H1 (cell line): ENCODE measurements around the gene ISG15. TPM values are rescaled to one million over a fixed set of nuclear protein-coding genes. Genes with fewer than 3 reads are reported as not detected.

Source experiments
- CTCF ChIA-PET: fragments of 300-600 bp; sonication (Branson Sonifier 250); formaldehyde crosslinking; loops from one replicate; lab custom pipeline; 2021; ENCODE audit not compliant: partially characterized antibody; lab: Charles Lee
- POLR2A ChIA-PET: fragments of 300-600 bp; sonication (Branson Sonifier 250); formaldehyde crosslinking; loops from one replicate; lab custom pipeline; 2021; ENCODE audit warnings: inconsistent platforms; ENCODE audit not compliant: partially characterized antibody; lab: Charles Lee
- DNase-seq, 2 experiments: peaks; one replicate each; pipeline versions ENCODE4 v3.0.0 to v3.0.0-alpha.2; 2010 to 2022; ENCODE audit warnings: low spot score in 2 of 2, low read depth in 1 of 2, mixed read lengths in 1 of 2
- FAIRE-seq: peaks from 2 replicates; lab custom pipeline; 2011; peaks lifted over from hg19 to GRCh38; lab: Jason Lieb, UNC
- H2AFZ ChIP-seq: 2 replicates; pipeline ENCODE4 v1.8.1; 2012; ENCODE audit warnings: low read length, inconsistent platforms
- H2AK5ac ChIP-seq: 2 replicates; pipeline ENCODE4 v1.6.1; 2013; ENCODE audit warnings: low read depth, low read length
- H2BK120ac ChIP-seq: replicated peaks from 2 replicates; pipeline ENCODE3; 2013; ENCODE audit warnings: low read depth, low read length, inconsistent platforms
- H2BK12ac ChIP-seq: 2 replicates; pipeline ENCODE4 v1.6.1; 2013; ENCODE audit warnings: low read depth, low read length
- H2BK15ac ChIP-seq: 2 replicates; pipeline ENCODE4 v1.6.1; 2013; ENCODE audit warnings: low read length
- H2BK20ac ChIP-seq: 2 replicates; pipeline ENCODE4 v1.6.1; 2013; ENCODE audit warnings: low read length
- H2BK5ac ChIP-seq: 2 replicates; pipeline ENCODE4 v1.6.1; 2013; ENCODE audit warnings: low read depth, low read length
- H3K14ac ChIP-seq: 2 replicates; pipeline ENCODE4 v1.6.1; 2013; ENCODE audit warnings: inconsistent platforms; ENCODE audit not compliant: insufficient read length
- H3K18ac ChIP-seq: 2 replicates; pipeline ENCODE4 v1.6.1; 2013; ENCODE audit warnings: low read length; ENCODE audit errors: extremely low read depth
- H3K23ac ChIP-seq: 2 replicates; pipeline ENCODE4 v1.6.1; 2013; ENCODE audit warnings: inconsistent platforms; ENCODE audit not compliant: insufficient read length
- H3K23me2 ChIP-seq: 2 replicates; pipeline ENCODE4 v1.6.1; 2013; ENCODE audit warnings: low read depth, low read length
- H3K27ac ChIP-seq: 2 replicates; pipeline ENCODE4 v1.6.1; 2011; ENCODE audit warnings: low read depth, low read length, inconsistent platforms
- H3K27me3 ChIP-seq, 4 experiments: replicated peaks in 1 of 4; 1 replicate in 1 of 4; 2 replicates in 3 of 4; pipeline versions ENCODE4 v1.6.1 to v1.8.1; 2011 to 2013; ENCODE audit warnings: low read length in 3 of 4, mild to moderate bottlenecking in 3 of 4, inconsistent platforms in 2 of 4, mixed read lengths in 2 of 4, moderate library complexity in 1 of 4; ENCODE audit not compliant: control insufficient read depth in 3 of 4, insufficient read depth in 3 of 4; ENCODE audit errors: extremely low read depth in 1 of 4
- H3K36me3 ChIP-seq, 4 experiments: 2 replicates each; pipeline versions ENCODE4 v1.6.1 to v1.8.1; 2011 to 2013; ENCODE audit warnings: mild to moderate bottlenecking in 4 of 4, low read length in 3 of 4, moderate library complexity in 2 of 4, control low read depth in 1 of 4, inconsistent platforms in 1 of 4; ENCODE audit not compliant: insufficient read depth in 4 of 4, control insufficient read depth in 2 of 4
- H3K4ac ChIP-seq: replicated peaks from 2 replicates; pipeline ENCODE3; 2013; ENCODE audit warnings: low read length, low read depth, mixed read lengths, inconsistent platforms; ENCODE audit not compliant: insufficient read length
- H3K4me1 ChIP-seq, 4 experiments: replicated peaks in 1 of 4; 1 replicate in 1 of 4; 2 replicates in 3 of 4; pipeline versions ENCODE4 v1.6.1 to v1.8.1; 2011 to 2013; ENCODE audit warnings: low read length in 3 of 4, inconsistent platforms in 2 of 4, mixed read lengths in 1 of 4; ENCODE audit not compliant: insufficient read depth in 4 of 4, control insufficient read depth in 3 of 4
- H3K4me2 ChIP-seq, 2 experiments: 2 replicates each; pipeline versions ENCODE4 v1.6.1 to v1.8.1; 2011 to 2013; ENCODE audit warnings: low read depth in 2 of 2, low read length in 2 of 2, control low read depth in 1 of 2, inconsistent platforms in 1 of 2, mild to moderate bottlenecking in 1 of 2; ENCODE audit not compliant: insufficient read depth in 1 of 2
- H3K4me3 ChIP-seq, 4 experiments: fragments of 200-600, 300-600 bp in 1 of 4; sonication (generic), shearing (Covaris generic), sonication (Bioruptor Twin) in 1 of 4; 2 replicates each; pipeline versions ENCODE4 v1.5.1 to v1.8.1; 2011 to 2016; ENCODE audit warnings: low read length in 4 of 4, low read depth in 3 of 4, control low read depth in 2 of 4, inconsistent platforms in 2 of 4, mild to moderate bottlenecking in 2 of 4, mixed read lengths in 1 of 4, moderate library complexity in 1 of 4; ENCODE audit not compliant: insufficient read depth in 2 of 4; ENCODE audit errors: extremely low read depth in 1 of 4
- H3K56ac ChIP-seq: replicated peaks from 2 replicates; pipeline ENCODE3; 2013; ENCODE audit warnings: low read depth, mild to moderate bottlenecking, mixed read lengths, low read length, inconsistent platforms; ENCODE audit not compliant: insufficient read length
- H3K79me1 ChIP-seq: 2 replicates; pipeline ENCODE4 v1.6.1; 2013; ENCODE audit warnings: low read depth, low read length, control low read depth
- H3K79me2 ChIP-seq, 2 experiments: 2 replicates each; pipeline versions ENCODE4 v1.6.1 to v1.8.1; 2012 to 2013; ENCODE audit warnings: low read length in 2 of 2, mild to moderate bottlenecking in 2 of 2, inconsistent platforms in 1 of 2; ENCODE audit not compliant: insufficient read depth in 2 of 2, control insufficient read depth in 1 of 2
- H3K9ac ChIP-seq, 4 experiments: replicated peaks in 1 of 4; 1 replicate in 1 of 4; 2 replicates in 3 of 4; pipeline versions ENCODE4 v1.6.1 to v1.8.1; 2011 to 2013; ENCODE audit warnings: low read depth in 3 of 4, low read length in 3 of 4, control low read depth in 2 of 4, mild to moderate bottlenecking in 2 of 4, moderate library complexity in 2 of 4, inconsistent platforms in 1 of 4; ENCODE audit errors: extremely low read depth in 1 of 4
- H3K9me3 ChIP-seq, 2 experiments: 2 replicates each; pipeline versions ENCODE4 v1.6.1 to v1.8.1; 2012 to 2013; ENCODE audit warnings: mild to moderate bottlenecking in 2 of 2, moderate library complexity in 2 of 2, control low read depth in 1 of 2, inconsistent platforms in 1 of 2, low read depth in 1 of 2, low read length in 1 of 2, mixed read lengths in 1 of 2; ENCODE audit not compliant: insufficient read depth in 2 of 2
- H4K20me1 ChIP-seq, 2 experiments: replicated peaks in 1 of 2; 2 replicates each; pipeline versions ENCODE3 to v1.8.1; 2011 to 2013; ENCODE audit warnings: inconsistent platforms in 2 of 2, low read length in 2 of 2, mild to moderate bottlenecking in 1 of 2; ENCODE audit not compliant: insufficient read depth in 2 of 2, control insufficient read depth in 1 of 2
- H4K5ac ChIP-seq: 2 replicates; pipeline ENCODE4 v1.6.1; 2013; ENCODE audit warnings: low read length, low read depth, mixed read lengths, inconsistent platforms; ENCODE audit not compliant: insufficient read length
- H4K8ac ChIP-seq: 2 replicates; pipeline ENCODE4 v1.8.0; 2013; ENCODE audit warnings: mild to moderate bottlenecking, moderate library complexity, low read length, inconsistent platforms; ENCODE audit not compliant: insufficient read depth; ENCODE audit errors: extremely low read depth
- H4K91ac ChIP-seq: replicated peaks from 2 replicates; pipeline ENCODE3; 2013; ENCODE audit warnings: low read length, mixed read lengths, inconsistent platforms; ENCODE audit not compliant: insufficient read length
- EGR1 ChIP-seq: IDR thresholded peaks from 2 replicates; pipeline ENCODE4 v1.6.1; 2011; ENCODE audit warnings: low read depth, low read length, borderline replicate concordance
- POLR2AphosphoS5 ChIP-seq: IDR thresholded peaks from 2 replicates; pipeline ENCODE4 v1.6.1; 2011; ENCODE audit warnings: low read depth, low read length
- RNF2 ChIP-seq: fragments of 200-900, 300-1000 bp; sonication (generic); IDR thresholded peaks from 2 replicates; pipeline ENCODE4 v1.7.1; 2016; ENCODE audit warnings: borderline replicate concordance, low read depth, mild to moderate bottlenecking, antibody characterized with exemption, low read length; ENCODE audit not compliant: poor library complexity, severe bottlenecking; ENCODE audit errors: missing control alignments
- RXRA ChIP-seq: IDR thresholded peaks from 2 replicates; pipeline ENCODE4 v1.6.1; 2011; ENCODE audit warnings: low read depth, mild to moderate bottlenecking, low read length, moderate library complexity; ENCODE audit not compliant: insufficient read depth
- TBP ChIP-seq: IDR thresholded peaks from 2 replicates; pipeline ENCODE4 v1.6.1; 2011; ENCODE audit warnings: low read depth, low read length, improper control_type of control experiment
- USF2 ChIP-seq: IDR thresholded peaks from 2 replicates; pipeline ENCODE4 v1.6.1; 2011; ENCODE audit warnings: low read length, improper control_type of control experiment
- WGBS, 2 experiments: shearing (Covaris generic) in 1 of 2; methylation state at CpG; one replicate each; pipeline versions ENCODE4 v1.1.6 to v1.1.7; 2013 to 2015; ENCODE audit warnings: low lambda C conversion rate in 2 of 2, mixed read lengths in 2 of 2, inconsistent platforms in 1 of 2, low coverage in 1 of 2, missing lambda C conversion rate in 1 of 2; ENCODE audit not compliant: insufficient replicate concordance in 2 of 2, insufficient coverage in 1 of 2, insufficient read length in 1 of 2; ENCODE audit errors: extremely low coverage in 1 of 2, missing lambda C conversion rate in 1 of 2; 5-methylcytosine and 5-hydroxymethylcytosine counted together
- polyA plus RNA-seq, 7 experiments: library from polyadenylated mRNA; depleted of rRNA in 3 of 7; stranded (reverse) in 5 of 7; unstranded in 2 of 7; fragments of >200 nt in 5 of 7; fragments of 200-250 nt in 2 of 7; gene quantifications; 1 replicate in 5 of 7; 2 replicates in 1 of 7; 4 replicates in 1 of 7; pipeline versions ENCODE4 v1.2.1 to v1.2.3, GENCODE V29; 2011 to 2013; ENCODE audit warnings: missing spikeins in 2 of 7, mixed read lengths in 2 of 7
- total RNA-seq: library from RNA; stranded (reverse); fragmentation: NEBNext Ultra II Directional; extraction: Animal tissue kit (Norgen Biotek cat#: 25700); gene quantifications from 2 replicates; pipeline ENCODE4 v1.2.1, GENCODE V29; 2021

Gene ISG15
- total and polyA plus RNA-seq, 2 of the 8 experiments (the other 6 are each of a cell fraction or from before 2014, with no cell fraction given): 29.3 to 121 TPM

- Histone ChIP-seq H3K4me3 (no peak overlapping the region), H2BK5ac (no peak overlapping the region), H2AFZ (no peak overlapping the region), H4K8ac (no peak overlapping the region), H3K4me1 (no peaks in the 10 kb centered on the region), H3K36me3 (peaks cover 8 to 83% (median 43%) of the 10 kb centered on the region in 4 experiments), H2BK15ac (no peak overlapping the region), H4K20me1 (peaks cover 2 to 16% of the 10 kb centered on the region in 2 experiments), H4K5ac (no peak overlapping the region), H3K79me1 (peaks cover 7% of the 10 kb centered on the region), H2AK5ac (no peak overlapping the region), H3K9me3 (no peaks in the 10 kb centered on the region), H3K14ac (no peak overlapping the region), H2BK20ac (no peak overlapping the region), H3K23me2 (no peaks in the 10 kb centered on the region), H4K91ac (no peak overlapping the region), H3K56ac (no peak overlapping the region), H3K4ac (no peak overlapping the region), H3K18ac (no peak overlapping the region), H2BK12ac (no peak overlapping the region), H2BK120ac (no peak overlapping the region), H3K79me2 (no peaks in the 10 kb centered on the region), H3K23ac (no peak overlapping the region), H3K9ac (no peak overlapping the region), H3K27ac (no peak overlapping the region), H3K4me2 (no peak overlapping the region), H3K27me3 (no peaks in the 10 kb centered on the region)
- WGBS, 2 experiments: 94% methylated on average over 29 of the region's 57 CpGs; no CpG with 5 or more reads in 1 of the 2 experiments
- DNase-seq (no peak), FAIRE-seq (no peak)
- TF ChIP-seq EGR1: no peak
- no peak for TF ChIP-seq TBP
- TF ChIP-seq RNF2: no peak
- TF ChIP-seq POLR2AphosphoS5: no peak
- no peak for TF ChIP-seq USF2
- TF ChIP-seq RXRA: no peak
- POLR2A ChIA-PET: interaction anchor here (0.6 to 1.7 kb wide), 5 partner anchors 9 to 97 kb away, joined by 3 to 6 read pairs (median 4); no protein-coding TSS in a partner anchor
- CTCF ChIA-PET: interaction anchor here (0.9 kb wide), 1 partner anchor 14 kb away, joined by 4 read pairs; no protein-coding TSS in a partner anchor
Measured at GRCh38 chr1:1049318-1050165, 36.2 kb downstream of the ISG15 start.
